Keratinocyte (primary cell): ENCODE data around the gene MYDGF. TPM values are rescaled to one million over a fixed set of nuclear protein-coding genes. Genes with fewer than 3 reads are reported as not detected.

Experiments
- DNase-seq: peaks from one replicate; pipeline ENCODE4 v3.0.0-alpha.2; 2011; ENCODE audit warnings: low read depth, missing footprints, low spot score
- FAIRE-seq: peaks from 2 replicates; lab custom pipeline; 2011; peaks lifted over from hg19 to GRCh38; lab: Jason Lieb, UNC
- H2AFZ ChIP-seq: 2 replicates; pipeline ENCODE4 v1.6.0; 2012; ENCODE audit warnings: low read length, control low read depth, inconsistent platforms; ENCODE audit not compliant: control insufficient read depth
- H3K27ac ChIP-seq: 2 replicates; pipeline ENCODE4 v1.5.1; 2011; ENCODE audit warnings: low read length; ENCODE audit not compliant: control insufficient read depth, insufficient read depth
- H3K27me3 ChIP-seq: 3 replicates; pipeline ENCODE4 v1.6.0; 2011; ENCODE audit warnings: low read length; ENCODE audit not compliant: control insufficient read depth, insufficient read depth; ENCODE audit errors: extremely low read depth
- H3K36me3 ChIP-seq, 2 experiments: 2 replicates in 1 of 2; 3 replicates in 1 of 2; pipeline ENCODE4 v1.5.1; 2011; ENCODE audit warnings: low read length in 2 of 2, mild to moderate bottlenecking in 1 of 2; ENCODE audit not compliant: control insufficient read depth in 2 of 2, insufficient read depth in 2 of 2; ENCODE audit errors: extremely low read depth in 1 of 2
- H3K4me1 ChIP-seq: 3 replicates; pipeline ENCODE4 v1.5.1; 2011; ENCODE audit warnings: low read length; ENCODE audit not compliant: control insufficient read depth, insufficient read depth; ENCODE audit errors: extremely low read depth
- H3K4me2 ChIP-seq: 3 replicates; pipeline ENCODE4 v1.6.0; 2011; ENCODE audit warnings: low read depth, low read length; ENCODE audit not compliant: control insufficient read depth, insufficient read depth; ENCODE audit errors: extremely low read depth
- H3K4me3 ChIP-seq, 3 experiments: fragments of 200-600 bp in 1 of 3; sonication (generic) in 1 of 3; 2 replicates in 2 of 3; 3 replicates in 1 of 3; pipeline ENCODE4 v1.5.1; 2011 to 2016; ENCODE audit warnings: low read length in 3 of 3, mild to moderate bottlenecking in 3 of 3, control low read depth in 2 of 3, inconsistent platforms in 1 of 3, low read depth in 1 of 3, mixed read lengths in 1 of 3, mixed run types in 1 of 3, moderate library complexity in 1 of 3; ENCODE audit not compliant: control insufficient read depth in 2 of 3, insufficient read depth in 2 of 3; ENCODE audit errors: extremely low read depth in 1 of 3
- H3K79me2 ChIP-seq: 2 replicates; pipeline ENCODE4 v1.6.0; 2012; ENCODE audit warnings: low read length; ENCODE audit not compliant: control insufficient read depth, insufficient read depth
- H3K9ac ChIP-seq: 3 replicates; pipeline ENCODE4 v1.6.0; 2011; ENCODE audit warnings: low read length; ENCODE audit not compliant: control insufficient read depth, insufficient read depth; ENCODE audit errors: extremely low read depth
- H3K9me1 ChIP-seq: 3 replicates; pipeline ENCODE4 v1.6.0; 2011; ENCODE audit warnings: low read length; ENCODE audit not compliant: control insufficient read depth, insufficient read depth; ENCODE audit errors: extremely low read depth
- H3K9me3 ChIP-seq: 2 replicates; pipeline ENCODE4 v1.5.1; 2012; ENCODE audit warnings: low read depth, low read length; ENCODE audit not compliant: control insufficient read depth
- H4K20me1 ChIP-seq: 3 replicates; pipeline ENCODE4 v1.6.0; 2011; ENCODE audit warnings: low read length; ENCODE audit not compliant: control insufficient read depth, insufficient read depth; ENCODE audit errors: extremely low read depth
- CTCF ChIP-seq, 3 experiments: IDR thresholded peaks in 1 of 3; conservative IDR thresholded peaks in 1 of 3; optimal IDR thresholded peaks in 1 of 3; 2 replicates in 2 of 3; 3 replicates in 1 of 3; pipeline versions ENCODE3 to v1.5.1; 2011; ENCODE audit warnings: low read length in 3 of 3, mild to moderate bottlenecking in 3 of 3, moderate library complexity in 2 of 3, control low read depth in 1 of 3, inconsistent platforms in 1 of 3; ENCODE audit not compliant: insufficient read depth in 2 of 3; ENCODE audit errors: extremely low read depth in 1 of 3
- EZH2 ChIP-seq: IDR thresholded peaks from one replicate; pipeline ENCODE4 v1.6.1; 2012; ENCODE audit warnings: inconsistent platforms, mild to moderate bottlenecking, low read length, moderate library complexity
- dilution Hi-C: fragments of 300-500 bp; cut with MboI; formaldehyde crosslinking; loops from one replicate; pipeline ENCODE4 v1.7.0; 2020; ENCODE audit warnings: low sequenced_read_pairs; ENCODE audit not compliant: extremely low pct_ligation_motif_present
- polyA plus RNA-seq, 5 experiments: library from polyadenylated mRNA; depleted of rRNA in 3 of 5; stranded (reverse) in 3 of 5; stranded (forward) in 1 of 5; unstranded in 1 of 5; fragments of >200 nt; gene quantifications; 1 replicate in 1 of 5; 2 replicates in 3 of 5; 3 replicates in 1 of 5; pipeline versions ENCODE4 v1.2.1 to v1.2.3, GENCODE V29; 2011 to 2012; ENCODE audit warnings: missing spikeins in 2 of 5, low read depth in 1 of 5, low replicate concordance in 1 of 5

MYDGF gene
- polyA plus RNA-seq, 1 donor (not counting 4 experiments of a cell fraction or from before 2014, with no cell fraction given), result 85.9 TPM

GRCh38 chr19:4704317-4704673, 34.2 kb upstream of the MYDGF start:
- Histone ChIP-seq H3K79me2 (peaks cover under 1% of the 10 kb centered on the region), H3K9me3 (no peaks in the 10 kb centered on the region), H3K9ac (no peak overlapping the region), H3K4me2 (no peak overlapping the region), H3K9me1 (peaks cover 3% of the 10 kb centered on the region), H3K27ac (no peak overlapping the region), H4K20me1 (no peaks in the 10 kb centered on the region), H2AFZ (no peak overlapping the region), H3K4me1 (peaks cover 38% of the 10 kb centered on the region), H3K36me3 (peaks cover 39 to 61% of the 10 kb centered on the region in 2 experiments), H3K4me3 (no peak overlapping the region), H3K27me3 (no peaks in the 10 kb centered on the region)
- dilution Hi-C loops, result no loop called here
- DNase-seq, result no peak
- no peak for TF ChIP-seq CTCF (optimal IDR thresholded peaks at IDR 0.05 in 1 of 3, IDR thresholded peaks at IDR 0.05 in 1 of 3, conservative IDR thresholded peaks at IDR 0.05 in 1 of 3; ENCODE audit: extremely low read depth in 1 of 3, insufficient read depth in 2 of 3, low read length in 3 of 3)
- TF ChIP-seq EZH2, result no peak
- FAIRE-seq, result no peak

GRCh38 chr19:4703671-4704316, 33.7 kb upstream of the MYDGF start:
- H2AFZ ChIP-seq, result no peak overlapping the region
- no peak overlapping the region for H3K4me3 ChIP-seq
- no peak for TF ChIP-seq EZH2
- TF ChIP-seq CTCF (optimal IDR thresholded peaks at IDR 0.05 in 1 of 3, IDR thresholded peaks at IDR 0.05 in 1 of 3, conservative IDR thresholded peaks at IDR 0.05 in 1 of 3; ENCODE audit: extremely low read depth in 1 of 3, insufficient read depth in 2 of 3, low read length in 3 of 3), result no peak
- dilution Hi-C loops, result no loop called here
- no peaks in the 10 kb centered on the region for H4K20me1 ChIP-seq
- H3K27ac ChIP-seq, result no peak overlapping the region
- H3K9me1 ChIP-seq, result peaks cover 3% of the 10 kb centered on the region
- peaks cover 38% of the 10 kb centered on the region for H3K4me1 ChIP-seq
- H3K4me2 ChIP-seq, result no peak overlapping the region
- H3K36me3 ChIP-seq, result peaks cover 39 to 61% of the 10 kb centered on the region in 2 experiments
- no peak overlapping the region for H3K9ac ChIP-seq
- no peaks in the 10 kb centered on the region for H3K27me3 ChIP-seq
- no peak for DNase-seq
- no peaks in the 10 kb centered on the region for H3K9me3 ChIP-seq
- no peak for FAIRE-seq
- no peaks in the 10 kb centered on the region for H3K79me2 ChIP-seq
